CD1c-positive myeloid dendritic cell (primary cell): ENCODE measurements around the gene STRADA.

ENCODE experiments used
- DNase-seq: peaks from one replicate; pipeline ENCODE4 v3.0.0-alpha.2; 2016; ENCODE audit errors: extremely low spot score

Gene STRADA, protein sequence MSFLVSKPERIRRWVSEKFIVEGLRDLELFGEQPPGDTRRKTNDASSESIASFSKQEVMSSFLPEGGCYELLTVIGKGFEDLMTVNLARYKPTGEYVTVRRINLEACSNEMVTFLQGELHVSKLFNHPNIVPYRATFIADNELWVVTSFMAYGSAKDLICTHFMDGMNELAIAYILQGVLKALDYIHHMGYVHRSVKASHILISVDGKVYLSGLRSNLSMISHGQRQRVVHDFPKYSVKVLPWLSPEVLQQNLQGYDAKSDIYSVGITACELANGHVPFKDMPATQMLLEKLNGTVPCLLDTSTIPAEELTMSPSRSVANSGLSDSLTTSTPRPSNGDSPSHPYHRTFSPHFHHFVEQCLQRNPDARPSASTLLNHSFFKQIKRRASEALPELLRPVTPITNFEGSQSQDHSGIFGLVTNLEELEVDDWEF

DNA sequence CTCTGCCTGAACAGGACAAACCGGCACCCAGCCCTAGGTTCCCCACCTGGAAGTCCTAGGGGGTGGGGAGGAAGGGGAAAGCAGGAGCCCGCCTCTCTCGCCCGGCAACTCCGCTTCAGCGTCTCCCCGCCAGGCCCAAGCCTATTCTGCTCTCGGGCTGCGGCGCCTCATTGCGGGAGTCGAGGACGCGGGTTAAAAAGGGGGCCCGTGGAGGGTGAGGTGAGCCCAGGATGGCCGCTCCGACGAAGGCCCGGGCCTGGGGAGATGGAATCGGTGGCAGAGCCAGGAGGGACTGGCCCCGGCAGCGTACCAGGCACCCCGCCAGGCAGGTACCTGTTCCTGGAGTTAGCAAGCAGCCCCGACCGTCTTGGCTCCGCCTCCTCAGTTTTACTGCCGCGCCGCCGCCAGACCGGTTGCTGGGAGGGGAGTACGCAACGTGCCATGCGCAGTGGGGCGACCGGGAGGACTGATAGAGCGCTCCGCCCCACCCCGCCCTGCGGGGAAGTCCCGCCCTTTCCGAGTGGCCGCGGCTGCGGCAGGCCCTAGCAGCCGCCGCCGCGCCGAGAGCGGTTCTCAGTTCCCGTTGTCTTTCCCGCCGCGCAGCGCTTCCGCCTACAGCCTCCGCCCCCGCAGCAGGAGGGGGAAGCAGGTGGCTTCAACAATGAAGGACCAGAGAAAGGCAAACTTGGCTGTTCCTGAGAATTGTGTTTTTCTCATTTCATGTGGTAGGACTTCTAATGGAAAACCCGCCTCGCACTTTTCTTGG lies at the start of gene STRADA:
STRADA (minus strand) TSS at position 392 of the 766 bp plus-strand sequence. CDS start 13,430 bp downstream, outside the sequence.
- DNase-seq = peak; percentile 99

DNA sequence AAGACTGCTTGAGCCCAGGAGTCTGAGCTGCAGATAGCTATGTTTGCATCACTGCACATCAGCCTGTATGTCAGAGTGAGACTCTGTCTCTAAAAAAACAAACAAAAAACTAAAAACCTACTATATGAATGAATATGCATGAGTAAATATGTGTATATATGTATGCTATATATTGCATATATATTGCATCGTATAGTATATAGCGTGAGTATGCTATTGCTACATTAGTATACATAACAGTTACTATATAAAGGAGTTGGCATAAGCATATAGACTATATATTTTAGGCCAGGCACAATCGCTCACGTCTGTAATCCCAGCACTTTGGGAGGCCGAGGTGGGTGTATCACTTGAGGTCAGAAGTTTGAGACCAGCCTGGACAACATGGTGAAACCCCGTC lies 48.5 kb upstream of the STRADA start:
- no peak for DNase-seq

DNA sequence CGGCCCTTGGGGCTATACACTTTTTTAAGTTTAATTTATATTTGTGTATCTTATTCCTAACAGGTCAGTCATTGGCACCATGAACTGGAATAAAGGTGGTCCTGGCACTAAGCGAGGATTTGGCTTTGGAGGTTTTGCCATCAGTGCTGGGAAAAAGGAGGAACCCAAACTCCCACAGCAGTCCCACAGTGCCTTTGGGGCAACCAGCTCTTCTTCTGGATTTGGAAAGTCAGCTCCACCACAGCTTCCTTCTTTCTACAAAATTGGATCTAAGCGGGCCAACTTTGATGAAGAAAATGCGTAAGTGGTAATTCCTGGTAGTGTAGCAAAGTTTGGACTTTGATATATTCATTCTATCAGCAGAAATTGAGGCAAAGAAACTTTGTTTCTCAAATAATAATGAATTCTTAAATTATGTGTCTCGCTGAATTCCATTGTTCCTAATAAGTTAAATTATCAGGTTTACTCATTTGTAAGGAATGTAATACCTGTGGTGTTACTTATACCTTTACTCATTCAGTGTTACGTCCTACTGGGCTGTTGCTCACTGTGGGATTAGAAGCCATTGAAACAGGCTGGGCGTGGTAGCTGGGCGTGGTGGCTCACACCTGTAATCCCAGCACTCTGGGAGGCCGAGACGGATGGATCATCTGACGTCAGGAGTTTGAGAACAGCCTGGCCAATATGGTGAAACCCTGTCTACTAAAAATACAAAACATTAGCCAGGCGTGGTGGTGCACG lies 45.5 kb upstream of the STRADA start:
- peak; percentile 54 for DNase-seq

DNA sequence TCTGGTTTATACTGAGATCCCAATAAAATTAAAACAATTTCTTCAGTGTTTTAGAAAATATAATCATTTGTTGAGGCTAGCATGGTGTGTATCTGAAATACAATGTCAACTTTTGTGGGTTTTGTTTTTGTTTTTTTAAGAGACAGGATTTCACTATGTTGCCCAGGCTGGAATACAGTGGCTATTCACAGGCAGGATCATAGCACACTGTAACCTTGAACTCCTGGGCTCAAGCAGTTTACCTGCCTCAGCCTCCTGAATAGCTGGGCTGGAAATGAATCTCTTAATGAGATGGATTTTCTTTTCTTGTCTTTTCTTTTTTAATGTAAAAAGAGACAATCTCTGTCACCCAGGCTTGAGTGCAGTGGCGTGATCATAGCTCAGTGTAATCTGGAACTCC lies 44.5 kb upstream of the STRADA start:
- no peak for DNase-seq

DNA sequence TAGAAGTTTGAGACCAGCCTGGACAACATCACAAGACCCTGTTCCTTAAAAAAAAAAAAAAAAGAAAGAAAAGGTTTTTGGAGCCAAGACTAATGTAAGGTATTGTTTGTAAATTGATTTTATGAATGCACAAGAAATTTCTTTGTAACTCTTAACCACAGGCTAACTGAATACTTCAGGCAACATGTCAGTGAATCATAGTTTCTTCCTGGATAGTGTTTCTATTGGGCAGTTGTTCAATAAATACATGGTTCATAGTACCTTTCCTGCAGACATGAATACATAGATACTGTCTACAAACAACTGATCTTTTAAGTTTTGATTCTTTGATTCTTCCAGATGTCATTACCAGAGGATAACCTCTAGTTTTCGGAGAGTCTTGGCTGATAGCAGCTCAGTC lies 44.0 kb upstream of the STRADA start:
- DNase-seq = no peak

DNA sequence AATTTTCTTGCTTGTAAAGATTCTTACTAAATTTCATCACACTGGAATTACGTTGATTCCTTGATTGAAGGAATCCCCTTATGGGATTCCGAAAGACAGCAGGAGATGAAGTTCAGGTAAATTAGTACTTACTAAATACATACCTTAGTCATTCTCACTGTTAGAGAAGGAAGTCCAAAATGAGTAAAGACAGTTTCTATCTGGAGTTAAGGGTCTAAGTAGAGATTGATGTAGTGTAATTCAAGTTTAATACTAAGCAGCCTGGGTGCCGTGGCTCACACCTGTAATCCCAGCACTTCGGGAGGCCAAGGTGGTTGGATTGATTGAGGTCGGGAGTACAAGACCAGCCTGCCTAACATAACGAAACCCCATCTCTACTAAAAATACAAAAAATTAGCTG lies 41.9 kb upstream of the STRADA start:
- no peak for DNase-seq

DNA sequence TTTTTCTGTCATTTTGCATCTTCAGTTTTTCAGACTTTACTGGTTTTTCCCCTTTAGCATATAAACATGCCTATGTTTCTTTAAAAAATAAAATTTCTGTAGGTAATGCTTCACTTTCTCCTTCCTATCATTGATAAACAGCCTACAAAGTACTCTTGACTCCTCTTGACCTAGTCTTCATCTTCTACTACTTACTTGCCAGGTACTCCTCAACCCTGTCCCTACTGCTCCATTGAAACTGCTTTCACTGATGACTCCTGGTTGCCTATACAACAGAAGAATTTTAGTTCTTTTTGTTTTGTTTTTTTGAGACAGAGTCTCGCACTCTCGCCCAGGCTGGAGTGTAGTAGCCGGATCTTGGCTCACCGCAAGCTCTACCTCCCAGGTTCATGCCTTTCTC lies 39.3 kb upstream of the STRADA start:
- no peak for DNase-seq

DNA sequence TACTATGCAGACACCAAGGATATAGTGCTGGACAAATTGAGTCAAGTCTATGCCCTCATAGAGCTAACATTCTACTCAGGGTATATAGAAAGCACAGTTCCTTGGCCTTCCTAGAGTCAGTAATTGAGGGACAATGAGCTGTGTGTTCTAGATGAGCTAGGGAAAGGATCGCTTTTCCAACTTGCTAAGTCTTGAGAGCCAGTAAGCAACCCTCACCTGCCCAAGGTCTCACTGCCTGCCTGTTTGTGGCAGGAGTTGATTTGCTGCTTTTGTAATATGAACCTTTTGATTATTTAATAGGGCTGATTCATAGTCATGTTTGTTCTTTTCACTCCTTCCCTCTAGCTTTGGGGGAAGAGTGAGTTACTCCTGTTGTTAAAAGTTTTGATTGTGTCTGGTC lies 38.9 kb upstream of the STRADA start:
- no peak for DNase-seq

DNA sequence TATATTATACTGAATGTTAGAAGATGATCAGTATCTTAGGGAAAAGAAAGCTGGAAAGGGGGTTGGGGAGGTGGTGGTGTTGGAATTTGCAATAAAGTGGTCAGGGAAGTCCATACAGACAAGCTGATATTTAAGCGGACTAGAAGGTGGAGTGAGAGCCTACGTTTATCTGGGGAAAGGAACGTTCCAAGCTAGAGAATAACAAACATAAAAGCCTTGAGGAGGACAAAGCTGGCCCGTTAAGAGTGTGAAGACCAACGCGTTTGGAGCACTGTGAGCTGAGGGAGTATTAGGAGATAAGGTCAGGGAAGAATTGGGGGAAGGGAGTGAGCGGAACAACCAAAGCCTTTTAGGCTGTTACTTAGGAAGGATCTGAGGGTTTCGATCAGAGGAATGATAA lies 33.8 kb upstream of the STRADA start:
- DNase-seq = no peak

DNA sequence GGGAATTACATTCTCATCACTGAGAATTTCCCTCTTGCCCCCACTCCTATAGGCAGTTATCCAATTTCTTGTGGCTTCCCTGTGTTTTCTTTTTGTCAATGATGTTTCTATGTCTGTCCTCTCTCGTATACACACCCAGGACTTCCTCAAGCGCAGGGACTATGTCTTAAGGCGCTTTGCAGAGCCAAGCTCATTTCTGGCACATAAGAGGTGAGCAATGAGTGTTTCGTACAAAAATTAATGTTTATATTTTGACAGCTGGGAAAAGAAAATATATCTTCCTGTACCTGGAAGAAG lies 33.3 kb upstream of the STRADA start:
- DNase-seq = peak; percentile 28

DNA sequence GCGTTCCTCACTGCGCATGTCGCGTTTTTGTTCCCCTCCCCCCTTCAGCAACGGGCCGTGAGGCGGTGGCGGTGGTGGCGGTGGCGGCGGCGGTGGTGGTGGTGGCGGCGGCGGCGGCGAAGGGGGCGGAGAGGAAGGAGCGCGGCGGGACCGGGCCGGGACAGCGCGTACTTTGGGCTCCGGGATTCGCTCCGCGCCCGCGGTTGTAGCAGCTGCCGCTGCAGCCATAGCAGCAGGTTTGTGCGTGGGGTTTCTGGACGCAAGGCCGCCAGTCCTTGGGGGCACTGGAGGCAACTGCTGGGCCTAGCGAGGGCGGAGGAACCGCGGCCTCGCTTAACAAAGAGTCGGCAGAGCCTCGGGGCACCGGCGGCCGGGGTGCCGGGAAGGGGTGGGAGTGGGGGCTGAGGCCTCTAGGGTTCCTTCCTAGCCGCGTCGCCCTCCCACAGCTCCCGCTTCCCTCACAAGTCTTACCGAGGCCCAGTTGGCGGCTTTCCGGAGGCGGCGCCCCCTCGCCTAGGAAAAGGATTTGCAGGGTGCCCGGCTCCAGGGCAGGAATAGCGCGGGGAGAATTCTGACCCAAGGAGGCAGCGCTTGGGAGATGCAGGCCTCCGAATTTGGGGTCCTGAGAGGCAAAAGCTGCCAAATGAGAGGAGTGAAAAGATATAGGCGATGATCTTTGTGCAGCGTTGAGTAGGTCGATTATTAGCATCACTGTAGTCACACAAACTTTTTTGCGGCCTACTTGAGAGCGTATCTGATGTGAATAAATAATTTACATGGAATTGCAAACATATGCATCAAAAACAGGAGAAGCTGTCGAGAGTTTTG lies 32.8 kb upstream of the STRADA start, which contains the start of gene DDX42:
DDX42 (plus strand) TSS at position 30 of the 828 bp plus-strand sequence. CDS start 12,880 bp downstream, outside the sequence.
- DNase-seq = no peak

DNA sequence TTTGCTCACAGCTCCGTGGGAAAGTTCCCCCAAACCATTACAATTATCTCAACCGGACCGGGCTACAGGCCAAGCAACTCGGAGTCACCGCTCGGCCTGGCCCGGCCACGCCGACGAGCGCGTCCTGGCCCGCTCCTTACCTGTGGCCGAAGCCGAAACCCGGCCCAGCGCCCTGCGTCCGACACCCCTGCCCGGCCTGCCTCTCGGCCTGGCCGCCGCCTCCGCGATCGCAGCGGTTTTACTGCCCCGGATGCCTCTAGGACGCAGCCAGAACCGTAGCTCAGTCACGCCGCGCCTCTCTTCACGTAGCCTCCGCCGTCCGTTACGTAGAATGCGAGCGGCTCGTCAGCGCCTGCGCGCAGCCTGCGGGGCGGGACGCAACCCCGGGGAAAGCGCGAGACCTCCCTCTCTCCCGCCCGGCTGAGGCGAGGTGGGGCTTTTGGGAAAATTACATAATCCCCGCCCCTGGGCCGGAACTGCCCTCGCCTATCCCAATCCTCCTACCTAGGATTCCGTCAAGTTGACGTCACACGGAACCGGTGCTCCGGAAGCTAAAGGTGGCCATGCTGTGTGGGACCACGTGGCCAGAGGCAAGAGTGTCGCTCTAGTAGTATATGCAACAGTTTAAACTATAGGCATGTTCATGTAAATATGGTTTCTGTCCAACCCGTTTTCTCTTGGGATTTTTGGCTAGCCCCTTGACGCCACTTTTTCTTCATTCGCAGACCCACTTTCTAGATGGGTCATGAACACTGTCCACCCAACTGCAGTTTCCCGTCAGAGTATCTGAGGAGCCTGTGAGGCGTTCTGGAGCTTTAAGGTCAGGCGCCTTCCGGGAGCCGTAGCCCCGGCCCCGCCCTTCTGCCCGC lies 31.9 kb upstream of the STRADA start, which contains the start of gene CCDC47:
CCDC47 (minus strand) TSS at position 326 of the 869 bp plus-strand sequence. CDS start 7,422 bp downstream, outside the sequence.
- DNase-seq = peak; percentile 100

DNA sequence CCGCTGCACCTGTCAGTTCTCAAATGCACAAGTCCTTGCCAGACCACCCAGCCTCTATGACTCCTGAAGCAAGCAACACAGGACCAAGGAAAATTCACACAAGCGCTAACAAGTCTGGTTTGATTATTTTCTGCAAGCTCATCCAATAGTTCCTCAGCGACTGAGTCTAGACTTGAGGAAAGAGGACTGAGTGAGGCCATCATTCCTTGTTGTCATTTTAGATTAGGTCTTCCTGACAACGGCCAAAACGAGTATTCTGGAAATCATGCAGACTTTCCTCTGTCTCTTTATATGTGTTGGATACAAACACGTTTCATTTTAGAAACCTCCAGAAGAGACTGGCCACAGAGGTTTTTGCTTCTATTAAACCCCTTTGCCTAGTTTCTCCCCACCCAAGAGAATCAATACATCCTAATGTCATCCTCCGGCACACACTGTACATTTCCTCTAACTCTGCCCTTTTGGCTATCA lies 31.2 kb upstream of the STRADA start:
- peak; percentile 28 for DNase-seq

DNA sequence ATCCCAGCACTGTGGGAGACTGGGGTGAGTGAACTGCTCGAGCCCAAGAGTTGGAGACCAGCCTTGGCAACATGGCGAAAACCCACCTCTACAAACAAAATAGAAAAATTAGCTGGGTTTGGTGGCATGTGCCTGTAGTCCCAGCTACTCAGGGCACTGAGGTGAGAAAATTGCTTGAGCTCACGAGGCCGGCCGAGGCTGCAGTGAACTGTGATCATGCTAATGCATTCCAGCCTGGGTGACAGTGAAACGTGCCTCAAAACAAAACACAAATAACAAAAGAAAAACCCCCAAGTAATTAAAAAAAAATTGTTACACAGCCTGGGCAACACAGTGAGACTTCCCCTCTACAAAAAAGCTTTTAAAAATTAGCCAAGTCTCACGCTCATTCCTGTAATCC lies 26.8 kb upstream of the STRADA start:
- no peak for DNase-seq

DNA sequence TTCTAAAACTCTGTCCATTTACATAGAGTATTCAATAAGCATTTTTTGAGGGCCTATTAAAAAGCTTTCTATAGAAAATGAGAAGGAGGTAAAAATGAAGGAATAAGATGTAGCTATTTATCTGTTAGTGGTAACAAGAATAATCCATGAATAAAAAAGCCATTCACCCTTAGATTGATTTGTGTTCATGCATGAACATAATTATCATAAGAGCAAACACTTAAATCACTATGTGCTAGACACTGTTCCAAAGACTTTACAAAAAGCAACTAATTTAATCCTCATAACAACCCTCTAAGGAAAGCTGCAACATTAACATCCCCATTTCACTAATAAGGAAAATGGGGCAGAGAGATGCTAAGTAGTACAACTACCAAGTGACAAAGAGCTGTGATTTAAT lies 25.2 kb upstream of the STRADA start:
- no peak for DNase-seq

DNA sequence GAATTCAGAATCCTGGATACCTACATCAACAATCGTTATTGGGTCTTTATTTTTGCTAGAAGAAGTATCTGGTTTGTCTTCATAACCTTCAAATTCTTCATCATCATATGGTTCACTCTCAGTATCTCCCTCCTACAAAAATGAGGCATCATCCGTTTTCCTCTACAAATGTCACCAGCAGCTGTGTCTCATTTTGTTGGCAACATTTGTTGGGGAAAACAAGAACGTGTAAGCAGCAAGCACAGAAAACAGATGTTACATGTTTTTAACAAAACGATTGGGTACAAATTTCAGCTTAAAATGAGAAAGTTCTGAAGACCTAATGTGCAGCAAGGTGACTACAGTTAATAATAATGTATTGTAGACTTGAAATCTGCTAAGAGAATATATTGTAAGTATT lies 23.1 kb upstream of the STRADA start:
- no peak for DNase-seq

DNA sequence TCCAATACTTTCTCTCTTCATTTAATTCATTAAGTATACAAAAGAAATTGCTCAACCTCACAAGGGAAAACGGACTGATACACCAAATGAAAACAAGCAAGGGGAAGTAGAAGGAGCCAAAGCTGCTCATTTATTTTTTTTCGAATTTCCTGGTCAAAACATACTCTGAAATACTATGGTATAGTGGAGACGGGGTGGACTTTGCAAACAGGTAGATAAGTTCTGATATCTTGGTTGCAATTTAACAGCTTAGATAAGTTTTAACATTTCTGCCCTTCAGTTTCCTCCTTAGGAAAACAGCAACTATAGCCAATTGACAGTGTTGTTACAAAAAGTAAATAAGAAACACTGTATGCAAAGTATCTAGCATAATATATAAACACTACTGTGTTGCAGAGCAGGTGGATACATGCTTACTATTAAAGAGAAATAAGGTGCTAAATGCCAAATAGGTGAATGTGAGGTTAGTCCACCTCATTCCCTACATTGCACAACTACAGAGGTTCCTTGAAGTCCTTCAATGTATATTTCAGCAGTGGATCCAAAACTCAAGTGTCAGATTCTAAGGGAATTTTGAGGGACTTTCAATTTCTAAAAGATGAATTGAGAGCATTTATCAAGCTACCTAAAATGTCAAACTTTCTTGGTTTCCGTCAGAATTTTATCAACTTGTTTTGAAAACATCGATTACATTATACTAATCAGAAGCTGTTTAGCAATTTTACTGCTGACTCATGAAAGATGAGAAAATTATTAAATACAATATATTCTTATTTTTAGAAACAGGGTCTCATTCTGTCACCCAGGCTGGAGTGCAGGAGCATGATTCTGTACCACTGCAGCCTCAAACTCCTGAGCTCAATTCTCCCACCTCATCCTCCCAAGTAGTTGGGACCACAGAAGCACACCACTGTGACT lies 20.8 kb upstream of the STRADA start:
- peak; percentile 42 for DNase-seq

DNA sequence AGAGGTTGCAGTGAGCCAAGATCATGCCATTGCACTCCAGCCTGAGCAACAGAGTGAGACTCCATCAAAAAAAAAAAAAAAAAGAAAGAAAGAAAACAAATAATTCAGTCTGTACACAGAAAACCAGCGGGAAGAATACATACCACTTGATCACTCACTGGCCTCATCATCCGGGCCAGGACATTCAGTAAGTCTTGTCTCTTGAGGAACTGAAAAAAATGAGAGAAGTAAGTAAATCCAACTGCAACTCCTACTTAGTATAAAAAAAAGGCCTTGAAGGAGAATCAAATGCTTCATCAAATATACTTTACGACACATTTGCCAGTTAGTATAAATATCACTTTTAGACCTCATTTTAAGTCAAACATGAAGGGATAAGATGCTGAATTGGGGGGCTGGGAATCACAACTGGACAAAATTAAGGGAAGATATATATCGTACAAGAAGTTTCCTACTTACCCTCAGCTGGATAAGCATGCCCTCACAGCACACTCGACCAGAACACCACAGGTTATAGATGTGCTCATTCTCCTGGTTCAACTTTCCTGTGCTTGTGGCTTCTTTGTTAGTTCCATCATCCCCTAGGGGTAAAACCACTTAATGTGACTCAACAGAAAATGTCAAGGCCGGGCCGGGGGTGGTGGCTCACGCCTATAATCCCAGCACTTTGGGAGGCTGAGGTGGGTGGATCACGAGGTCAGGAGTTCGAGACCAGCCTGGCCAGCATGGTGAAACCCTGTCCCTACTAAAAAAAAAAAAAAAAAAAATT lies 19.4 kb upstream of the STRADA start:
- peak; percentile 66 for DNase-seq
